Measurements from ENCODE around the gene TTYH3. TPM values are rescaled to one million over a fixed set of nuclear protein-coding genes. Genes with fewer than 3 reads are reported as not detected.

Gene TTYH3
- total RNA-seq, 1 experiment from 2014 or later = 187 TPM

DNA sequence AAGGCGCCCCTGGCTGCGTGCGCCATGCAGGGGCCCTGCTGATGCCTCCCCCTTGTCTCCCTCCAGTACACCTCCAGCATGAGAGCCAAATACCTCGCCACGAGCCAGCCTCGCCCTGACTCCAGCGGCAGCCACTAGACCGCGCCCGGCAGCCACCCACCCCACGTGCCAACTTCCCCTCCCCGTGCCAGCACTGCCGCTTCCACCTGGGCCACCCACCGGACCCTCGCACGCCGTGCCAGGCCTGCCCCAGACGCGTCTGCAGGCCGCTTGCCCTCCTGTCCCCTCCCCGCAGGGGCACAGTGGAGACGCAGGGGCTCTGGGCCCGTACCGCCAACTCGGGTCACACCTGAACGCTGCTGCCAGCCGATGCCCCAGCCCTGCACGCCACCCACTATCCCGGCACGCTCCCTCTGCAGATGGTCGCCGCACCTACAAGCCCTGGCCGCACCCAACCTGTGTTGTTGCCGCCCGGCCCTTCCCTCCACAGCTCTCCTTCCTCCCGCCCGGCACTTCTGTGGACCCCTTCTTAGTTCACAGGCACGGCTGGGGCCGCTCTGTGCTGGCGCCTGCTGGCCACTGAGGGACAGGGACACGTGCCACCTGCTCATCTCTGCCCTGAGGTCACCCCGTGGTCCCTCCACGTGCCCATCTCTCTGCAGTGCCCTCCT lies 30.0 kb downstream of the TTYH3 start:
- CTCF ChIA-PET = no interaction called here
- peaks cover 19% of the 10 kb centered on the region for H3K27me3 Mint-ChIP-seq (ENCODE audit: unreplicated experiment)
- no peaks in the 10 kb centered on the region for H3K4me1 Mint-ChIP-seq (ENCODE audit: low read depth, unreplicated experiment)
- H3K4me3 Mint-ChIP-seq (ENCODE audit: low read depth, unreplicated experiment) = no peak overlapping the region
- no peaks in the 10 kb centered on the region for H3K9me3 Mint-ChIP-seq (ENCODE audit: low read depth, unreplicated experiment)
- intact Hi-C loops (cut with micrococcal nuclease; ENCODE audit: unreplicated experiment) = no loop called here
- peaks cover 59% of the 10 kb centered on the region for H3K36me3 Mint-ChIP-seq (ENCODE audit: insufficient read depth, unreplicated experiment)
- DNase-seq = no peak
- TSS peak; percentile 45 for BruUV-seq (replicated peaks)
- H3K27ac Mint-ChIP-seq (ENCODE audit: unreplicated experiment) = no peak overlapping the region
- TF ChIP-seq, protein P1, sequence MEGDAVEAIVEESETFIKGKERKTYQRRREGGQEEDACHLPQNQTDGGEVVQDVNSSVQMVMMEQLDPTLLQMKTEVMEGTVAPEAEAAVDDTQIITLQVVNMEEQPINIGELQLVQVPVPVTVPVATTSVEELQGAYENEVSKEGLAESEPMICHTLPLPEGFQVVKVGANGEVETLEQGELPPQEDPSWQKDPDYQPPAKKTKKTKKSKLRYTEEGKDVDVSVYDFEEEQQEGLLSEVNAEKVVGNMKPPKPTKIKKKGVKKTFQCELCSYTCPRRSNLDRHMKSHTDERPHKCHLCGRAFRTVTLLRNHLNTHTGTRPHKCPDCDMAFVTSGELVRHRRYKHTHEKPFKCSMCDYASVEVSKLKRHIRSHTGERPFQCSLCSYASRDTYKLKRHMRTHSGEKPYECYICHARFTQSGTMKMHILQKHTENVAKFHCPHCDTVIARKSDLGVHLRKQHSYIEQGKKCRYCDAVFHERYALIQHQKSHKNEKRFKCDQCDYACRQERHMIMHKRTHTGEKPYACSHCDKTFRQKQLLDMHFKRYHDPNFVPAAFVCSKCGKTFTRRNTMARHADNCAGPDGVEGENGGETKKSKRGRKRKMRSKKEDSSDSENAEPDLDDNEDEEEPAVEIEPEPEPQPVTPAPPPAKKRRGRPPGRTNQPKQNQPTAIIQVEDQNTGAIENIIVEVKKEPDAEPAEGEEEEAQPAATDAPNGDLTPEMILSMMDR (IDR thresholded peaks at IDR 0.05; ENCODE audit: unreplicated experiment) = no peak

DNA sequence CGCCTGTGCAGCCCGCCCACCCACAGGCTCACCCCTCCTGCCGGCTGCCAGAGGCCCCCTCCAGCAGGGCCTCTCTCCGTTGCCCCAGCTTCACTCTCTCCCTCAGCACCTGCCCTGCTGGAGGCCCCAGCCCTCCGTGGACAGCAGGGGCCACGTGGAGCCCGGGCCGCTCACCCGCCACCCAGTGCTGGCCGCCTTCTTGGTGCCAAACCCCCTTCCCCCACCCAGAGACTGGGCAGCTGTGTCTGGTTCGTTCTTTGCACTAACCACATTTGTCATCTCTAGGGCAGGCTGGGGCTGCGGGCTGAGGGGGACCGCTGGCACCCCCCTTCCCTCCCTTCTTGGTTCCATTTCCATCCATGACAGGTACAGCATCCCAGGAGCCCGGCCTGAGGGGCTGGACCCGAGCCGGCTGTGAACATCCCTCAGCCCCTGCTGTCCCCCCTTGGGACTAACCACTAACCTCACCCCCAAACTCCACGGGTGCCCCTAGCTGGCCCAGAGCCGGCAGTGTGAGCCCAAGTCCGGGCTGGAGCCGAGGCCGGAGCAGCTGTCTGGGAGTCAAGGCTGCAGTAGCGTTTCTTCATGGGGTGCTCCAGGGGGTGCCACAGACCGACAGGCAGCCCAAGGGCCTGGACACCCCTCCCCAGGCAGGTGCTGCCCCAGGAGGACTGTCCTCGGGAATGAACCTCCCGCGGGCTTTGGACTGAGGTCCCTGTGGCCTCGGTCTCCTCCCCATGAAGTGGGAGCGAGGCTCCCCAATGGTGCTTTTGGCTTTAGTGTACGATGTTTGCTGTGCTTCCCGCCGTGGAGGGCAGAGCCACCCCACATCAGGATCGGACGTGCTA lies 30.7 kb downstream of the TTYH3 start:
- Mint-ChIP-seq H3K4me3 (ENCODE audit: low read depth, unreplicated experiment) (no peak overlapping the region), H3K4me1 (ENCODE audit: low read depth, unreplicated experiment) (peaks cover 7% of the 10 kb centered on the region), H3K27ac (ENCODE audit: unreplicated experiment) (no peak overlapping the region), H3K9me3 (ENCODE audit: low read depth, unreplicated experiment) (no peaks in the 10 kb centered on the region), H3K36me3 (ENCODE audit: insufficient read depth, unreplicated experiment) (peaks cover 60% of the 10 kb centered on the region), H3K27me3 (ENCODE audit: unreplicated experiment) (peaks cover 26% of the 10 kb centered on the region)
- CTCF ChIA-PET = no interaction called here
- TF ChIP-seq, protein P1 (IDR thresholded peaks at IDR 0.05; ENCODE audit: unreplicated experiment) = no peak
- no peak for DNase-seq
- BruUV-seq (replicated peaks) = no TSS peak
- intact Hi-C loops (cut with micrococcal nuclease; ENCODE audit: unreplicated experiment) = no loop called here

DNA sequence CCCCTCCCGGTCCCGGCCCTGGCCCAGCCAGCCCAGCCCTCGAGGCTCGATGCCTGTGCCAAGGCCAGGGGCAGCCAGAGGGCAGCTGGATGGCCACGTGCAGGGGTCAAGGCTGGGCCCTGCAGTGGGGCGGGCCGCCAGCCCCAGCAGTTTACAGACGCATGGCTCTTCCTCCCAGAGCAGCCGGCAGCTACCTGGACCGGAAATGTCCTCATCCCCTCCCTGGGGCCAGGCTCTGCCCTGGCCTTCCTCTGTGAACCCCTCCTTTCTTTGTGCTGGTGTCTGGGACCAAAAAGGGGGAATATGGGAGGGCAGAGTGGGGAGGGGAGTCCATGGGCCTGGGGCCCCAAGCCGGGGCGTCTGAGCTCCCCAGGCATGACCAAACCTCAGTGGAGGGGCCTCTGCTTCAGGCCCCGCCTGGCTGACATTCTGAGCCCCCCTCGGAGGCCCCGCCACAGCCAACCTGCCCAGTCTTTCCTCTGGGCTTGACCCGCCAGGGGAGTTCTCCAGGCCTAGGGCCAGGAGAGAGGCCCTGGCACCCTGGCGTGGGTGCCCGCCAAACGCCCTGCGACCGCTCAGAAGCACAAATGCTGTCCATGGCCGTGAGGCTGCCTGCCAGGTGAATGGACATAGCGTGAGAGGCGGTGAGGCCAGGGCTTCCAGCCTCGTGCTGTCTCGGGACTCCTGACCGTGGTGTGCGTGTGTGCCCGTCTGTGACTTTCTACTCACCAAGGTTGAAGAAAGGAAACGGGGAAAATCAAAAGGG lies 31.5 kb downstream of the TTYH3 start:
- Mint-ChIP-seq H3K9me3 (ENCODE audit: low read depth, unreplicated experiment) (no peaks in the 10 kb centered on the region), H3K36me3 (ENCODE audit: insufficient read depth, unreplicated experiment) (peaks cover 67% of the 10 kb centered on the region), H3K27me3 (ENCODE audit: unreplicated experiment) (peaks cover 34% of the 10 kb centered on the region), H3K4me1 (ENCODE audit: low read depth, unreplicated experiment) (peaks cover 15% of the 10 kb centered on the region), H3K4me3 (ENCODE audit: low read depth, unreplicated experiment) (no peak overlapping the region), H3K27ac (ENCODE audit: unreplicated experiment) (no peak overlapping the region)
- CTCF ChIA-PET = no interaction called here
- no peak for DNase-seq
- intact Hi-C loops (cut with micrococcal nuclease; ENCODE audit: unreplicated experiment) = no loop called here
- BruUV-seq (replicated peaks) = no TSS peak
- TF ChIP-seq, protein P1 (IDR thresholded peaks at IDR 0.05; ENCODE audit: unreplicated experiment) = no peak

DNA sequence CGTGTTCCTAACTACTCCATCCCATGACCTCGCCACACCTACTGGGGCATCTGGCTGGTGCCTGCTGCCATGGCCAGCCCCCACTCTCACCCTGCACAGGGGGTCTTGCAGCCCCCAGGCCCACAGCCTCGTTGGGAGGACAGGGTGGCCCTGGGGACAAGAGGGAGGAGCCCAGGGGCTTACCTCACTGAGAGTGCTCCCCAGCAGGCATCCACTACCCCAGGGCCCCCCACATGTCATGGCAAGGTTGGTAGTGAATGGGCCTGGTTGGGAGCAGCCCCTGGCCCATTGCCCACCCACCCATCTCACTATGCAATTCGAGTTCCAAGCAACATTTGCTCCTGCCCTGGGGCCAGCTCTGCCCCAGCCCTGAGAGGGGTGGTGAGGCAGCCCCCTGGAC lies 32.2 kb downstream of the TTYH3 start:
- TF ChIP-seq, protein P1 (IDR thresholded peaks at IDR 0.05; ENCODE audit: unreplicated experiment) = no peak
- Mint-ChIP-seq H3K36me3 (ENCODE audit: insufficient read depth, unreplicated experiment) (peaks cover 70% of the 10 kb centered on the region), H3K27me3 (ENCODE audit: unreplicated experiment) (peaks cover 40% of the 10 kb centered on the region), H3K27ac (ENCODE audit: unreplicated experiment) (no peak overlapping the region), H3K4me1 (ENCODE audit: low read depth, unreplicated experiment) (peaks cover 19% of the 10 kb centered on the region), H3K9me3 (ENCODE audit: low read depth, unreplicated experiment) (no peaks in the 10 kb centered on the region), H3K4me3 (ENCODE audit: low read depth, unreplicated experiment) (no peak overlapping the region)
- DNase-seq = no peak
- intact Hi-C loops (cut with micrococcal nuclease; ENCODE audit: unreplicated experiment) = no loop called here
- CTCF ChIA-PET = no interaction called here
- BruUV-seq (replicated peaks) = no TSS peak

All from Calu3 (cell line).